Right lobe of liver (tissue), 4 donors: ENCODE data around the gene ZNF609.

ENCODE experiments used
- POLR2A ChIP-seq: fragments of 450-650 bp; IDR thresholded peaks from one replicate; pipeline ENCODE4 v1.6.1; 2017; ENCODE audit warnings: antibody characterized with exemption, mild to moderate bottlenecking
- TF ChIP-seq, protein P1 (sequence below), 4 donors: fragments of 200-600 bp in 3 of 4; fragments of 450-650 bp in 1 of 4; IDR thresholded peaks; one replicate each; pipeline versions ENCODE4 v1.5.1 to v1.8.0; 2016 to 2022; ENCODE audit warnings: antibody characterized with exemption in 4 of 4, mild to moderate bottlenecking in 2 of 4
- donor health status: DM: no; HTN: no; CAD: no.
- donor health status: DM: no; HTN: no; CAD: no.
- donor health status: DM: no; HTN: yes; CAD: no.

DNA sequence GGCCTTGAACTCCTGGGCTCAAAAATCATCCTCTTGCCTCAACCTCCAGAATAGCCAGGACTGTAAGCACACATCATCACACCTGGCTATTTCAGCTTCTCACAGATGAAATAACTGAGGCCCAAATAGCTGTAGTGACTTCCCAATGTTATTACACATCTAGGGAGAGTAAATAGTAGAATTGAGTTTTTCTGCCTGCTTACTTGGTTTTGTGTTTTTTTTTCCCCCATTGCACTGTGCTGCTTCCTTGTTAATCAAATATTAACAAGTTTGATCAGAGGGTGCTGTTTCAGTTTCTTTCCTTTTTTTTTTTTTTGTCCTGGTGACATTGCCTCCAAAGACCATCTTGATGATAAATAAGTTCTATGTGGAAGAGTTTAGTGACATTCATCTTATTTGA, 23.4 kb downstream of the ZNF609 start:
- TF ChIP-seq, protein P1, sequence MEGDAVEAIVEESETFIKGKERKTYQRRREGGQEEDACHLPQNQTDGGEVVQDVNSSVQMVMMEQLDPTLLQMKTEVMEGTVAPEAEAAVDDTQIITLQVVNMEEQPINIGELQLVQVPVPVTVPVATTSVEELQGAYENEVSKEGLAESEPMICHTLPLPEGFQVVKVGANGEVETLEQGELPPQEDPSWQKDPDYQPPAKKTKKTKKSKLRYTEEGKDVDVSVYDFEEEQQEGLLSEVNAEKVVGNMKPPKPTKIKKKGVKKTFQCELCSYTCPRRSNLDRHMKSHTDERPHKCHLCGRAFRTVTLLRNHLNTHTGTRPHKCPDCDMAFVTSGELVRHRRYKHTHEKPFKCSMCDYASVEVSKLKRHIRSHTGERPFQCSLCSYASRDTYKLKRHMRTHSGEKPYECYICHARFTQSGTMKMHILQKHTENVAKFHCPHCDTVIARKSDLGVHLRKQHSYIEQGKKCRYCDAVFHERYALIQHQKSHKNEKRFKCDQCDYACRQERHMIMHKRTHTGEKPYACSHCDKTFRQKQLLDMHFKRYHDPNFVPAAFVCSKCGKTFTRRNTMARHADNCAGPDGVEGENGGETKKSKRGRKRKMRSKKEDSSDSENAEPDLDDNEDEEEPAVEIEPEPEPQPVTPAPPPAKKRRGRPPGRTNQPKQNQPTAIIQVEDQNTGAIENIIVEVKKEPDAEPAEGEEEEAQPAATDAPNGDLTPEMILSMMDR (IDR thresholded peaks at IDR 0.05), result no peak
- TF ChIP-seq POLR2A, result no peak
